Dermis microvascular lymphatic vessel endothelial cell (primary cell): ENCODE measurements around the gene PLAC9. TPM values are rescaled to one million over a fixed set of nuclear protein-coding genes. Genes with fewer than 3 reads are reported as not detected.

ENCODE experiments used
- DNase-seq, 2 donors: peaks; one replicate each; pipeline versions ENCODE4 v3.0.0 to v3.0.0-alpha.2; 2010; ENCODE audit warnings: low read depth in 2 of 2
- total RNA-seq: library from RNA; depleted of rRNA; stranded (reverse); fragments of >200 nt; gene quantifications from 2 replicates; pipeline ENCODE4 v1.2.1, GENCODE V29; 2014

Gene PLAC9
- total RNA-seq, 1 donor from 2014 or later = 3.7 TPM

- no peak for DNase-seq
Observed at GRCh38 chr10:80160361-80161320, 28.1 kb downstream of the PLAC9 start.

- peak in 1 of 2 donors; percentile 48 for DNase-seq
Observed at GRCh38 chr10:80161321-80162083, 29.0 kb downstream of the PLAC9 start.

- peak in 1 of 2 donors; percentile 69 for DNase-seq
Observed at GRCh38 chr10:80163741-80164341, 31.3 kb downstream of the PLAC9 start.

GRCh38 chr10:80164596-80164995, 32.1 kb downstream of the PLAC9 start:
- no peak for DNase-seq

GRCh38 chr10:80165173-80165572, 32.6 kb downstream of the PLAC9 start:
- no peak for DNase-seq

- DNase-seq = no peak
Observed at GRCh38 chr10:80166581-80167470, 34.3 kb downstream of the PLAC9 start.

GRCh38 chr10:80167471-80168161, 35.1 kb downstream of the PLAC9 start:
- DNase-seq = no peak

GRCh38 chr10:80168162-80168511, 35.6 kb downstream of the PLAC9 start:
- no peak for DNase-seq

GRCh38 chr10:80168679-80169380, 36.3 kb downstream of the PLAC9 start:
- DNase-seq = no peak

- DNase-seq = no peak
Observed at GRCh38 chr10:80170026-80170425, 37.5 kb downstream of the PLAC9 start.

- DNase-seq = no peak
Observed at GRCh38 chr10:80170641-80171040, 38.1 kb downstream of the PLAC9 start.

GRCh38 chr10:80171248-80171660, 38.7 kb downstream of the PLAC9 start:
- no peak for DNase-seq

GRCh38 chr10:80172896-80173295, 40.4 kb downstream of the PLAC9 start:
- DNase-seq = no peak

GRCh38 chr10:80173466-80173865, 40.9 kb downstream of the PLAC9 start:
- no peak for DNase-seq

- DNase-seq = no peak
Observed at GRCh38 chr10:80174641-80175395, 42.3 kb downstream of the PLAC9 start.

GRCh38 chr10:80176526-80176925, 44.0 kb downstream of the PLAC9 start:
- DNase-seq = no peak

GRCh38 chr10:80177781-80178636, 45.5 kb downstream of the PLAC9 start:
- DNase-seq = no peak

- no peak for DNase-seq
Observed at GRCh38 chr10:80182986-80183385, 50.5 kb downstream of the PLAC9 start.
